Measurements from ENCODE around the gene HSPB9. TPM values are rescaled to one million over a fixed set of nuclear protein-coding genes. Genes with fewer than 3 reads are reported as not detected.

The HSPB9 gene
- total RNA-seq, 1 experiment from 2014 or later: 0.15 TPM

DNA sequence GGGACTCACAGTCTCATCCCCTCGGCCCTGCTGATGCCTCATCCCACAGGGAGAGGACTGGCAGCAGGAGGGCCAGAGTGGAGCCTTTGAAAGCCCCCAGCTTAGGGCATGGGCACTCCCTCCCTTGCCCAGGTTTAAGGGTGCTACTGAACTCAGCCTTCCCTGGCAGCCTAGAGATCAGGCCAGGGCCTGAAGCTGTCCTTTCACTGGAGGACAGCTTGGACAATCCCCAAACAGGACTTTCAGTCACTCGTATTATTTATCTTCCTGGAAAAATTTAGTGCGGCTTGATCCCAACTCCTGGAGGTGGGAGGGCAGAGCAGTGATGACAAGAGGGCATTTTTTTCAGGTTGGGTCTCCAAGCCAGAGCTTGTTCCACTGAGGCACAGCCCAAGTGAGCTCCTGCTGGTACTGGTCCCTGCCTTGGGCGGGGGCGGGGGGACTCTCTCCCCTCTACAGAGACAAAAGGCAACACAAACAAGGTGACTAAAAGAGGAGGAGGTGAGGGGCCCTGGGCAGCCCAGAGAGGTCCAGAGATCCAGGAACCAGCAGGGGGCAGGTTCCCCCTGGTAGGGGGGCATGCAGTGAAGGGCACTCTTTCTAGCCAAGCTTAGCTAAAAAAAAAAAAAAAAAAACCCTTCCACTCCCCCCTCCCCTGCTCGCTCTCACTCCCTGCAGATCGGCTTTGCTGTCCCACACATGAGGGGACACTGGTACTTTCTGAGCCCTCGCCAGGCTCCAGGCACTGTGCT is 26.1 kb upstream of the HSPB9 start:
- WGBS (ENCODE audit: extremely low coverage, insufficient read length, low lambda C conversion rate): no CpG with 5 or more reads among the region's 8 CpGs
- no peak overlapping the region for H4K8ac ChIP-seq (replicated peaks; ENCODE audit: insufficient read length, low read depth, low read length)

More for the DNA sequence above, 26.1 kb upstream of the HSPB9 start:
- peaks cover 9% of the 10 kb centered on the region for H3K23me2 ChIP-seq (ENCODE audit: insufficient read length, low read depth, low read length, poor library complexity, severe bottlenecking)
- H3K27ac Mint-ChIP-seq: no peak overlapping the region
- peaks cover 38% of the 10 kb centered on the region for H3K27me3 Mint-ChIP-seq (ENCODE audit: low read depth)
- H3K23ac ChIP-seq (ENCODE audit: insufficient read length, low read depth, low read length): no peak overlapping the region
- no peak overlapping the region for H3K4me2 ChIP-seq (ENCODE audit: insufficient read depth, insufficient read length, low read length)
- no peak overlapping the region for H2BK120ac ChIP-seq (ENCODE audit: low read depth, low read length, poor library complexity, severe bottlenecking)
- no peak overlapping the region for H3K27ac ChIP-seq (ENCODE audit: insufficient read length, low read depth, low read length)
- no peak overlapping the region for H2AK5ac ChIP-seq (ENCODE audit: insufficient read length, low read length)
- no peaks in the 10 kb centered on the region for H3K36me3 Mint-ChIP-seq (ENCODE audit: insufficient read depth in 1 of 3, low read depth in 3 of 3)
- H3K14ac ChIP-seq (ENCODE audit: insufficient read depth, low read length): no peak overlapping the region
- H3K4ac ChIP-seq (ENCODE audit: low read depth, low read length): no peak overlapping the region
- H2BK5ac ChIP-seq (ENCODE audit: insufficient read length, low read length): no peak overlapping the region
- no peak overlapping the region for H3K56ac ChIP-seq (ENCODE audit: insufficient read length, low read depth, low read length)
- no peaks in the 10 kb centered on the region for H3K9me3 ChIP-seq (ENCODE audit: control insufficient read depth, low read depth, low read length)
- H2BK20ac ChIP-seq (ENCODE audit: low read depth, low read length, poor library complexity, severe bottlenecking): no peak overlapping the region
- no peaks in the 10 kb centered on the region for H3K79me1 ChIP-seq (ENCODE audit: insufficient read depth, low read depth, low read length, poor library complexity, severe bottlenecking)
- H4K91ac ChIP-seq (ENCODE audit: insufficient read length, low read depth, low read length): no peak overlapping the region
- H3K9me3 Mint-ChIP-seq: no peaks in the 10 kb centered on the region
- H3T11ph ChIP-seq (ENCODE audit: low read length): no peak overlapping the region
- H3K4me1 ChIP-seq (ENCODE audit: insufficient read depth, low read length): no peaks in the 10 kb centered on the region
- no peaks in the 10 kb centered on the region for H4K20me1 ChIP-seq (ENCODE audit: control insufficient read depth, insufficient read depth, insufficient read length)
- no peak overlapping the region for H2AFZ ChIP-seq (ENCODE audit: low read length)
- no peak overlapping the region for H3K9ac ChIP-seq (ENCODE audit: extremely low read depth, insufficient read length, low read length)
- H3K79me2 ChIP-seq (ENCODE audit: insufficient read depth, low read length): no peaks in the 10 kb centered on the region
- H2BK15ac ChIP-seq (ENCODE audit: low read depth, low read length): no peak overlapping the region
- no peak for DNase-seq
- H3K18ac ChIP-seq (ENCODE audit: insufficient read length, low read depth, low read length): no peak overlapping the region
- peaks cover 25 to 38% of the 10 kb centered on the region in 2 experiments for H3K4me1 Mint-ChIP-seq
- TF ChIP-seq, protein P1, sequence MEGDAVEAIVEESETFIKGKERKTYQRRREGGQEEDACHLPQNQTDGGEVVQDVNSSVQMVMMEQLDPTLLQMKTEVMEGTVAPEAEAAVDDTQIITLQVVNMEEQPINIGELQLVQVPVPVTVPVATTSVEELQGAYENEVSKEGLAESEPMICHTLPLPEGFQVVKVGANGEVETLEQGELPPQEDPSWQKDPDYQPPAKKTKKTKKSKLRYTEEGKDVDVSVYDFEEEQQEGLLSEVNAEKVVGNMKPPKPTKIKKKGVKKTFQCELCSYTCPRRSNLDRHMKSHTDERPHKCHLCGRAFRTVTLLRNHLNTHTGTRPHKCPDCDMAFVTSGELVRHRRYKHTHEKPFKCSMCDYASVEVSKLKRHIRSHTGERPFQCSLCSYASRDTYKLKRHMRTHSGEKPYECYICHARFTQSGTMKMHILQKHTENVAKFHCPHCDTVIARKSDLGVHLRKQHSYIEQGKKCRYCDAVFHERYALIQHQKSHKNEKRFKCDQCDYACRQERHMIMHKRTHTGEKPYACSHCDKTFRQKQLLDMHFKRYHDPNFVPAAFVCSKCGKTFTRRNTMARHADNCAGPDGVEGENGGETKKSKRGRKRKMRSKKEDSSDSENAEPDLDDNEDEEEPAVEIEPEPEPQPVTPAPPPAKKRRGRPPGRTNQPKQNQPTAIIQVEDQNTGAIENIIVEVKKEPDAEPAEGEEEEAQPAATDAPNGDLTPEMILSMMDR (conservative IDR thresholded peaks at IDR 0.05): no peak
- no peak overlapping the region for H2BK12ac ChIP-seq (ENCODE audit: insufficient read length, low read depth, low read length)
- no peak overlapping the region for H4K5ac ChIP-seq (ENCODE audit: insufficient read length, low read depth, low read length)
- peaks cover 12% of the 10 kb centered on the region; the same call in 1 of the 2 replicates for H3K27me3 ChIP-seq (ENCODE audit: insufficient read depth, low read length)
- peak overlapping the region in 1 of 2 experiments; percentile 23; a peak in 2 of 5 replicates for H3K4me3 Mint-ChIP-seq
